D341Med (cell line): Measurements from ENCODE around the gene GALNT2.
A peak's percentile ranks its signal among the peaks of the same experiment; 100 is the strongest.

Source experiments
- DNase-seq: peaks from one replicate; pipeline ENCODE4 v3.0.0; 2012; ENCODE audit warnings: low spot score

Gene GALNT2

GRCh38 chr1:230091473-230092231 lies 24.6 kb downstream of the GALNT2 start:
- DNase-seq = no peak

GRCh38 chr1:230094746-230095145 lies 27.7 kb downstream of the GALNT2 start:
- DNase-seq = no peak

- DNase-seq = no peak
Measured at GRCh38 chr1:230095938-230096337, 28.9 kb downstream of the GALNT2 start.

- no peak for DNase-seq
Measured at GRCh38 chr1:230097370-230097769, 30.3 kb downstream of the GALNT2 start.

- DNase-seq = no peak
Measured at GRCh38 chr1:230098723-230099122, 31.7 kb downstream of the GALNT2 start.

- no peak for DNase-seq
Measured at GRCh38 chr1:230099465-230099864, 32.4 kb downstream of the GALNT2 start.

GRCh38 chr1:230100932-230101331 lies 33.9 kb downstream of the GALNT2 start:
- DNase-seq = no peak

GRCh38 chr1:230101556-230101955 lies 34.5 kb downstream of the GALNT2 start:
- DNase-seq = no peak

GRCh38 chr1:230102046-230102445 lies 35.0 kb downstream of the GALNT2 start:
- no peak for DNase-seq

- DNase-seq = no peak
Measured at GRCh38 chr1:230102472-230102871, 35.4 kb downstream of the GALNT2 start.

GRCh38 chr1:230103306-230104173 lies 36.5 kb downstream of the GALNT2 start:
- DNase-seq = no peak

- no peak for DNase-seq
Measured at GRCh38 chr1:230104395-230105244, 37.6 kb downstream of the GALNT2 start.

GRCh38 chr1:230105245-230105753 lies 38.3 kb downstream of the GALNT2 start:
- no peak for DNase-seq

- DNase-seq = no peak
Measured at GRCh38 chr1:230105754-230106625, 39.0 kb downstream of the GALNT2 start.

- DNase-seq = no peak
Measured at GRCh38 chr1:230107941-230108340, 40.9 kb downstream of the GALNT2 start.

- DNase-seq = no peak
Measured at GRCh38 chr1:230108580-230108979, 41.5 kb downstream of the GALNT2 start.

GRCh38 chr1:230109066-230109465 lies 42.0 kb downstream of the GALNT2 start:
- DNase-seq = no peak

- no peak for DNase-seq
Measured at GRCh38 chr1:230109895-230110667, 43.0 kb downstream of the GALNT2 start.

- DNase-seq = no peak
Measured at GRCh38 chr1:230110971-230111370, 43.9 kb downstream of the GALNT2 start.

- DNase-seq = peak; percentile 77
Measured at GRCh38 chr1:230112131-230112701, 45.2 kb downstream of the GALNT2 start.
